Skeletal muscle tissue (tissue), 4 donors: ENCODE data around the gene TMEM45A. TPM values are rescaled to one million over a fixed set of nuclear protein-coding genes. Genes with fewer than 3 reads are reported as not detected.

ENCODE experiments used
- H3K27ac ChIP-seq: one replicate; pipeline ENCODE4 v1.7.0; 2013; ENCODE audit warnings: mild to moderate bottlenecking, low read depth, low read length, inconsistent platforms
- H3K27me3 ChIP-seq, 3 donors: one replicate each; pipeline ENCODE4 v1.7.0; 2013; ENCODE audit warnings: low read length in 3 of 3; ENCODE audit not compliant: control insufficient read depth in 3 of 3, insufficient read depth in 3 of 3
- H3K36me3 ChIP-seq, 3 donors: one replicate each; pipeline ENCODE4 v1.7.0; 2013; ENCODE audit warnings: low read length in 3 of 3; ENCODE audit not compliant: control insufficient read depth in 3 of 3, insufficient read depth in 3 of 3
- H3K4me1 ChIP-seq, 3 donors: one replicate each; pipeline ENCODE4 v1.7.0; 2013; ENCODE audit warnings: low read length in 3 of 3, mild to moderate bottlenecking in 3 of 3; ENCODE audit not compliant: control insufficient read depth in 3 of 3, insufficient read depth in 3 of 3
- H3K4me3 ChIP-seq, 3 donors: one replicate each; pipeline ENCODE4 v1.7.0; 2013; ENCODE audit warnings: low read length in 3 of 3
- H3K9ac ChIP-seq, 3 donors: one replicate each; pipeline ENCODE4 v1.7.0; 2013; ENCODE audit warnings: low read length in 3 of 3, mild to moderate bottlenecking in 3 of 3, moderate library complexity in 2 of 3, low read depth in 1 of 3
- H3K9me3 ChIP-seq, 3 donors: one replicate each; pipeline ENCODE4 v1.7.0; 2013; ENCODE audit warnings: low read length in 3 of 3; ENCODE audit not compliant: control insufficient read depth in 3 of 3
- total RNA-seq: library from RNA; depleted of rRNA; stranded (reverse); fragments of >200 nt; gene quantifications from one replicate; pipeline ENCODE4 v1.2.3, GENCODE V29; 2014
- donor health status: Osteomylitis.

The TMEM45A gene
- total RNA-seq, 1 donor from 2014 or later: 15.7 TPM

- H3K4me3 ChIP-seq: no peak overlapping the region
- H3K9ac ChIP-seq: no peak overlapping the region
- no peaks in the 10 kb centered on the region for H3K36me3 ChIP-seq
- no peaks in the 10 kb centered on the region for H3K9me3 ChIP-seq
- H3K27ac ChIP-seq: no peak overlapping the region
- no peaks in the 10 kb centered on the region for H3K4me1 ChIP-seq
- H3K27me3 ChIP-seq: no peaks in the 10 kb centered on the region
Measured at GRCh38 chr3:100526613-100527346, 34.4 kb downstream of the TMEM45A start.

GRCh38 chr3:100527347-100527735 is 34.9 kb downstream of the TMEM45A start:
- H3K27me3 ChIP-seq: no peaks in the 10 kb centered on the region
- no peaks in the 10 kb centered on the region for H3K9me3 ChIP-seq
- H3K36me3 ChIP-seq: no peaks in the 10 kb centered on the region
- H3K4me1 ChIP-seq: no peaks in the 10 kb centered on the region
- no peak overlapping the region for H3K27ac ChIP-seq
- H3K9ac ChIP-seq: no peak overlapping the region
- no peak overlapping the region for H3K4me3 ChIP-seq

GRCh38 chr3:100531093-100531492 is 38.7 kb downstream of the TMEM45A start:
- Histone ChIP-seq H3K4me1 (no peaks in the 10 kb centered on the region), H3K9me3 (no peaks in the 10 kb centered on the region), H3K4me3 (no peak overlapping the region), H3K9ac (no peak overlapping the region), H3K27ac (no peak overlapping the region), H3K27me3 (no peaks in the 10 kb centered on the region), H3K36me3 (no peaks in the 10 kb centered on the region)

GRCh38 chr3:100532411-100532810 is 40.0 kb downstream of the TMEM45A start:
- no peaks in the 10 kb centered on the region for H3K9me3 ChIP-seq
- H3K36me3 ChIP-seq: no peaks in the 10 kb centered on the region
- H3K4me1 ChIP-seq: no peaks in the 10 kb centered on the region
- no peak overlapping the region for H3K4me3 ChIP-seq
- no peaks in the 10 kb centered on the region for H3K27me3 ChIP-seq
- no peak overlapping the region for H3K27ac ChIP-seq
- H3K9ac ChIP-seq: no peak overlapping the region

GRCh38 chr3:100533176-100533575 is 40.8 kb downstream of the TMEM45A start:
- no peaks in the 10 kb centered on the region for H3K36me3 ChIP-seq

GRCh38 chr3:100535610-100535943 is 43.2 kb downstream of the TMEM45A start:
- H3K4me3 ChIP-seq: no peak overlapping the region
- H3K4me1 ChIP-seq: no peaks in the 10 kb centered on the region
- no peak overlapping the region for H3K9ac ChIP-seq
- no peak overlapping the region for H3K27ac ChIP-seq
- no peaks in the 10 kb centered on the region for H3K27me3 ChIP-seq
- no peaks in the 10 kb centered on the region for H3K36me3 ChIP-seq
- H3K9me3 ChIP-seq: no peaks in the 10 kb centered on the region

More at GRCh38 chr3:100533176-100533575, 40.8 kb downstream of the TMEM45A start:
- Histone ChIP-seq H3K4me1 (no peaks in the 10 kb centered on the region), H3K9ac (no peak overlapping the region), H3K4me3 (no peak overlapping the region), H3K9me3 (no peaks in the 10 kb centered on the region), H3K27me3 (no peaks in the 10 kb centered on the region), H3K27ac (no peak overlapping the region)

GRCh38 chr3:100536093-100536492 is 43.7 kb downstream of the TMEM45A start:
- no peak overlapping the region for H3K9ac ChIP-seq
- H3K9me3 ChIP-seq: no peaks in the 10 kb centered on the region
- H3K36me3 ChIP-seq: no peaks in the 10 kb centered on the region
- no peak overlapping the region for H3K27ac ChIP-seq
- H3K4me3 ChIP-seq: no peak overlapping the region
- H3K27me3 ChIP-seq: no peaks in the 10 kb centered on the region
- no peaks in the 10 kb centered on the region for H3K4me1 ChIP-seq

- Histone ChIP-seq H3K27me3 (no peaks in the 10 kb centered on the region), H3K4me3 (no peak overlapping the region), H3K27ac (no peak overlapping the region), H3K36me3 (no peaks in the 10 kb centered on the region), H3K9me3 (peaks cover 0 to 2% (median 0%) of the 10 kb centered on the region in 3 donors), H3K4me1 (no peaks in the 10 kb centered on the region), H3K9ac (no peak overlapping the region)
Measured at GRCh38 chr3:100537646-100538338, 45.4 kb downstream of the TMEM45A start.

- H3K9me3 ChIP-seq: peaks cover 0 to 2% (median 0%) of the 10 kb centered on the region in 3 donors
- H3K4me3 ChIP-seq: no peak overlapping the region
- H3K9ac ChIP-seq: no peak overlapping the region
- no peaks in the 10 kb centered on the region for H3K27me3 ChIP-seq
- H3K4me1 ChIP-seq: no peaks in the 10 kb centered on the region
- no peak overlapping the region for H3K27ac ChIP-seq
- no peaks in the 10 kb centered on the region for H3K36me3 ChIP-seq
Measured at GRCh38 chr3:100538339-100538706, 45.9 kb downstream of the TMEM45A start.

GRCh38 chr3:100540791-100541334 is 48.4 kb downstream of the TMEM45A start:
- Histone ChIP-seq H3K27me3 (no peaks in the 10 kb centered on the region), H3K9me3 (peaks cover 0 to 2% (median 0%) of the 10 kb centered on the region in 3 donors), H3K9ac (no peak overlapping the region), H3K27ac (no peak overlapping the region), H3K4me3 (no peak overlapping the region), H3K4me1 (no peaks in the 10 kb centered on the region), H3K36me3 (no peaks in the 10 kb centered on the region)
